Measurements from ENCODE around the gene AQP5. TPM values are rescaled to one million over a fixed set of nuclear protein-coding genes. Genes with fewer than 3 reads are reported as not detected.

Gene AQP5
- total and polyA plus RNA-seq, 2 donors (not counting 3 experiments of a cell fraction or from before 2014, with no cell fraction given) = 0.95 to 2.3 TPM

GRCh38 chr12:50005175-50005574 is 43.5 kb downstream of the AQP5 start:
- dilution Hi-C loops (cut with MboI; ENCODE audit: extremely low pct_ligation_motif_present, low sequenced_read_pairs) (no loop called here), intact Hi-C loops (cut with micrococcal nuclease) (no loop called here)
- POLR2A ChIA-PET = interaction anchor here (0.6 kb wide), 1 partner anchor 30 kb away, joined by 7 read pairs; no protein-coding TSS in a partner anchor
- DNase-seq (ENCODE audit: low read depth, low spot score) = no peak
- CTCF ChIA-PET = interaction anchor here (1.1 to 4.1 kb wide), 4 partner anchors 10 to 34 kb away, joined by 3 to 17 read pairs (median 10); no protein-coding TSS in a partner anchor
- Histone ChIP-seq H3K27ac (ENCODE audit: insufficient read depth, low read depth, low read length) (no peak overlapping the region), H3K9me3 (replicated peaks; ENCODE audit: control insufficient read depth, insufficient read depth, low read length) (no peaks in the 10 kb centered on the region), H3K4me3 (replicated peaks in 1 of 3; ENCODE audit: insufficient read depth in 1 of 3, low read depth in 1 of 3, low read length in 3 of 3) (no peak overlapping the region), H3K9ac (replicated peaks; ENCODE audit: extremely low read depth, insufficient read depth, low read length) (no peak overlapping the region), H2AFZ (ENCODE audit: low read depth, low read length) (no peak overlapping the region), H3K4me2 (ENCODE audit: insufficient read depth, low read length) (no peak overlapping the region), H3K36me3 (ENCODE audit: control insufficient read depth in 2 of 2, extremely low read depth in 1 of 2, insufficient read depth in 2 of 2, low read length in 2 of 2) (peaks cover 0 to 3% of the 10 kb centered on the region in 2 experiments), H3K27me3 (ENCODE audit: control insufficient read depth in 2 of 2, insufficient read depth in 2 of 2, low read length in 2 of 2) (no peaks in the 10 kb centered on the region), H4K20me1 (replicated peaks; ENCODE audit: control insufficient read depth, extremely low read depth, insufficient read depth, low read length) (peaks cover 2% of the 10 kb centered on the region), H3K9me1 (replicated peaks; ENCODE audit: control insufficient read depth, extremely low read depth, insufficient read depth, low read length) (no peaks in the 10 kb centered on the region), H3K79me2 (ENCODE audit: control insufficient read depth, insufficient read depth, low read length) (peaks cover 22% of the 10 kb centered on the region), H3K4me1 (ENCODE audit: control insufficient read depth, extremely low read depth, insufficient read depth, low read length) (peaks cover 3% of the 10 kb centered on the region)
- no TSS peak for BruUV-seq (replicated peaks)
- no peak for FAIRE-seq
- TF ChIP-seq POLR2AphosphoS5 (IDR thresholded peaks at IDR 0.05; ENCODE audit: insufficient read depth, low read depth, low read length) = no peak

GRCh38 chr12:50006280-50006679 is 44.6 kb downstream of the AQP5 start:
- Histone ChIP-seq H3K9ac (replicated peaks; ENCODE audit: extremely low read depth, insufficient read depth, low read length) (no peak overlapping the region), H3K4me1 (ENCODE audit: control insufficient read depth, extremely low read depth, insufficient read depth, low read length) (peaks cover 3% of the 10 kb centered on the region), H3K79me2 (ENCODE audit: control insufficient read depth, insufficient read depth, low read length) (peaks cover 24% of the 10 kb centered on the region), H2AFZ (ENCODE audit: low read depth, low read length) (no peak overlapping the region), H3K27ac (ENCODE audit: insufficient read depth, low read depth, low read length) (no peak overlapping the region), H3K4me2 (ENCODE audit: insufficient read depth, low read length) (no peak overlapping the region), H3K4me3 (replicated peaks in 1 of 3; ENCODE audit: insufficient read depth in 1 of 3, low read depth in 1 of 3, low read length in 3 of 3) (no peak overlapping the region), H3K27me3 (ENCODE audit: control insufficient read depth in 2 of 2, insufficient read depth in 2 of 2, low read length in 2 of 2) (no peaks in the 10 kb centered on the region), H3K36me3 (ENCODE audit: control insufficient read depth in 2 of 2, extremely low read depth in 1 of 2, insufficient read depth in 2 of 2, low read length in 2 of 2) (peaks cover 0 to 3% of the 10 kb centered on the region in 2 experiments), H3K9me1 (replicated peaks; ENCODE audit: control insufficient read depth, extremely low read depth, insufficient read depth, low read length) (no peaks in the 10 kb centered on the region), H4K20me1 (replicated peaks; ENCODE audit: control insufficient read depth, extremely low read depth, insufficient read depth, low read length) (peaks cover 2% of the 10 kb centered on the region), H3K9me3 (replicated peaks; ENCODE audit: control insufficient read depth, insufficient read depth, low read length) (no peaks in the 10 kb centered on the region)
- no peak for TF ChIP-seq POLR2AphosphoS5 (IDR thresholded peaks at IDR 0.05; ENCODE audit: insufficient read depth, low read depth, low read length)
- no peak for TF ChIP-seq JUN (IDR thresholded peaks at IDR 0.05; ENCODE audit: borderline replicate concordance, insufficient read depth, insufficient read length, low read depth)
- TF ChIP-seq, protein P1, sequence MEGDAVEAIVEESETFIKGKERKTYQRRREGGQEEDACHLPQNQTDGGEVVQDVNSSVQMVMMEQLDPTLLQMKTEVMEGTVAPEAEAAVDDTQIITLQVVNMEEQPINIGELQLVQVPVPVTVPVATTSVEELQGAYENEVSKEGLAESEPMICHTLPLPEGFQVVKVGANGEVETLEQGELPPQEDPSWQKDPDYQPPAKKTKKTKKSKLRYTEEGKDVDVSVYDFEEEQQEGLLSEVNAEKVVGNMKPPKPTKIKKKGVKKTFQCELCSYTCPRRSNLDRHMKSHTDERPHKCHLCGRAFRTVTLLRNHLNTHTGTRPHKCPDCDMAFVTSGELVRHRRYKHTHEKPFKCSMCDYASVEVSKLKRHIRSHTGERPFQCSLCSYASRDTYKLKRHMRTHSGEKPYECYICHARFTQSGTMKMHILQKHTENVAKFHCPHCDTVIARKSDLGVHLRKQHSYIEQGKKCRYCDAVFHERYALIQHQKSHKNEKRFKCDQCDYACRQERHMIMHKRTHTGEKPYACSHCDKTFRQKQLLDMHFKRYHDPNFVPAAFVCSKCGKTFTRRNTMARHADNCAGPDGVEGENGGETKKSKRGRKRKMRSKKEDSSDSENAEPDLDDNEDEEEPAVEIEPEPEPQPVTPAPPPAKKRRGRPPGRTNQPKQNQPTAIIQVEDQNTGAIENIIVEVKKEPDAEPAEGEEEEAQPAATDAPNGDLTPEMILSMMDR (IDR thresholded peaks at IDR 0.05; ENCODE audit: extremely low read depth in 1 of 2, insufficient read depth in 1 of 2, low read depth in 1 of 2, low read length in 2 of 2) = no peak
- no peak for TF ChIP-seq POLR2A (IDR thresholded peaks at IDR 0.05; ENCODE audit: low read depth, low read length)
- no peak for TF ChIP-seq EZH2 (IDR thresholded peaks at IDR 0.05; ENCODE audit: borderline replicate concordance, low read depth, low read length, severe bottlenecking)
- TF ChIP-seq FOS (IDR thresholded peaks at IDR 0.05; ENCODE audit: borderline replicate concordance, insufficient read depth, low read length) = no peak
- TF ChIP-seq MAX (IDR thresholded peaks at IDR 0.05; ENCODE audit: insufficient read depth, insufficient read length) = no peak
- TF ChIP-seq MYC (IDR thresholded peaks at IDR 0.05; ENCODE audit: low read depth, low read length) = no peak
- no peak for TF ChIP-seq GATA2 (IDR thresholded peaks at IDR 0.05; ENCODE audit: insufficient read depth, insufficient read length, low read depth, low read length)
- dilution Hi-C loops (cut with MboI; ENCODE audit: extremely low pct_ligation_motif_present, low sequenced_read_pairs) = no loop called here
- intact Hi-C loops (cut with micrococcal nuclease) = no loop called here
- no TSS peak for BruUV-seq (replicated peaks)
- CTCF ChIA-PET = interaction anchor here (1.1 to 4.1 kb wide), 6 partner anchors 10 to 40 kb away, joined by 3 to 17 read pairs (median 10); partner anchors contain the start of gene RACGAP1
- POLR2A ChIA-PET = no interaction called here
- DNase-seq (ENCODE audit: low read depth, low spot score) = no peak
- FAIRE-seq = no peak

All from endothelial cell of umbilical vein (primary cell).